ENCODE data around the gene AOPEP.
"Not testable (repeated sequence)": the region's sequence is repeated elsewhere in the genome, so short reads cannot be mapped to it uniquely, and the experiment has no call there.

The AOPEP gene

GRCh38 chr9:94965631-94966030 is 239.1 kb downstream of the AOPEP start:
- not testable (repeated sequence) for DNase-seq (ENCODE audit: low spot score)

- not testable (repeated sequence) for DNase-seq (ENCODE audit: low spot score)
Measured at GRCh38 chr9:94966046-94966445, 239.5 kb downstream of the AOPEP start.

- DNase-seq (ENCODE audit: low spot score), result no peak
Measured at GRCh38 chr9:94967482-94967881, 241.0 kb downstream of the AOPEP start.

GRCh38 chr9:94971378-94972131 is 245.1 kb downstream of the AOPEP start:
- no peak for DNase-seq (ENCODE audit: low spot score)

- no peak for DNase-seq (ENCODE audit: low spot score)
Measured at GRCh38 chr9:94973451-94973941, 247.0 kb downstream of the AOPEP start.

- no peak for DNase-seq (ENCODE audit: low spot score)
Measured at GRCh38 chr9:94974154-94974879, 247.8 kb downstream of the AOPEP start.

GRCh38 chr9:94975480-94975879 is 249.0 kb downstream of the AOPEP start:
- DNase-seq (ENCODE audit: low spot score), result no peak

- DNase-seq (ENCODE audit: low spot score), result no peak
Measured at GRCh38 chr9:94976077-94976476, 249.6 kb downstream of the AOPEP start.

GRCh38 chr9:94977416-94977815 is 250.9 kb downstream of the AOPEP start:
- DNase-seq (ENCODE audit: low spot score), result no peak

GRCh38 chr9:94979904-94980507 is 253.5 kb downstream of the AOPEP start:
- no peak for DNase-seq (ENCODE audit: low spot score)

- DNase-seq (ENCODE audit: low spot score), result peak; percentile 52
Measured at GRCh38 chr9:94980947-94981722, 254.6 kb downstream of the AOPEP start.

GRCh38 chr9:94981723-94982090 is 255.2 kb downstream of the AOPEP start:
- no peak for DNase-seq (ENCODE audit: low spot score)

GRCh38 chr9:94982211-94982610 is 255.7 kb downstream of the AOPEP start:
- no peak for DNase-seq (ENCODE audit: low spot score)

- no peak for DNase-seq (ENCODE audit: low spot score)
Measured at GRCh38 chr9:94983552-94983951, 257.1 kb downstream of the AOPEP start.

GRCh38 chr9:94984891-94985476 is 258.5 kb downstream of the AOPEP start:
- no peak for DNase-seq (ENCODE audit: low spot score)

- DNase-seq (ENCODE audit: low spot score), result no peak
Measured at GRCh38 chr9:94985649-94986048, 259.1 kb downstream of the AOPEP start.

- DNase-seq (ENCODE audit: low spot score), result no peak
Measured at GRCh38 chr9:94987731-94988130, 261.2 kb downstream of the AOPEP start.

- no peak for DNase-seq (ENCODE audit: low spot score)
Measured at GRCh38 chr9:94990897-94991561, 264.5 kb downstream of the AOPEP start.

- no peak for DNase-seq (ENCODE audit: low spot score)
Measured at GRCh38 chr9:94991961-94992907, 265.7 kb downstream of the AOPEP start.

Data from iPS-NIHi11 (cell line).